ENCODE measurements around the gene DDX41.

Gene DDX41

GRCh38 chr5:177529247-177530203, 12.8 kb upstream of the DDX41 start:
- no peak for DNase-seq (ENCODE audit: low spot score)
- in situ Hi-C loops (cut with MboI; ENCODE audit: low pct_unique_long_range_greater_than_20kb, low sequenced_read_pairs, unreplicated experiment), result no loop called here
- TF ChIP-seq CTCF (IDR thresholded peaks at IDR 0.05; ENCODE audit: extremely low read depth, insufficient read depth, missing control alignments), result no peak

DNA sequence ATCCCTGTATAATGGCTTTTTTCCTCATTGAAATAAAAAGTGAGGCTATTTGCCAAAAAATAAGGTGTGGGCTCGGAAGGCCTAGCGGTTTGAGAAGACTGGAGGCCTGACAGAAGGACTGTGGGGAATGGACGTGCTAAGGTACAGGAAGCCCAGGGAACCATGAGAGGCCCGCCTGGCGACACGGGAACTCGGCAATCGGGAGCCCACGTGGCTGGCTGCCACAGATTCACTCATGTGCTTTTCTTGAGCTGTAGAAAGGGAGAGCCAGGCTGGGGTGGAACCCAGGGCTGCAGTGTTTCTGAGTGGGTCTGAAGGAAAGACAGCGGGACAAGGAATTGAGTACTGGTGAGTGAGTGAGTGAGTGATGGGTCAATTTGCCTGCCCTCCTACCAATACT, 11.9 kb upstream of the DDX41 start:
- no peak for DNase-seq (ENCODE audit: low spot score)
- in situ Hi-C loops (cut with MboI; ENCODE audit: low pct_unique_long_range_greater_than_20kb, low sequenced_read_pairs, unreplicated experiment), result no loop called here
- TF ChIP-seq CTCF (IDR thresholded peaks at IDR 0.05; ENCODE audit: extremely low read depth, insufficient read depth, missing control alignments), result no peak

DNA sequence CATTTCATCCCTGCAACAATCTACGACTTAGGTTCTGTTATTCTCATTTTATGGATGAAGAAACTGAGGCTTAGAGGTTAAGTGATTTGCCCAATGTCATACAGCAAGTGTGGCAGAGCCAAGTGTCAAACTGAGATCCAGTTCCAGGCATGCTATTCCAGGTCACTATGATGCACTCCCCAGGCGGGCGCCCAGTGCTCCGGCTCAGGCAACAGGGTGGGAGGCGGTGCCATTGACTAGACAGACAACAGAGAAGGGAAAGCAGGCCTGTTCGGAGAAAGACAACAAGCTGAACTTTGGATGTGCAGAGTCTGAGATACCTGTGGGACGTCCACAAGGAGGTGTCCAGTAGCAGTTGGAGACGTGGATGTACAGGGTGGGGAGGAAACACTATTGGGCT, 10.8 kb upstream of the DDX41 start:
- DNase-seq (ENCODE audit: low spot score), result no peak
- in situ Hi-C loops (cut with MboI; ENCODE audit: low pct_unique_long_range_greater_than_20kb, low sequenced_read_pairs, unreplicated experiment), result no loop called here
- no peak for TF ChIP-seq CTCF (IDR thresholded peaks at IDR 0.05; ENCODE audit: extremely low read depth, insufficient read depth, missing control alignments)

DNA sequence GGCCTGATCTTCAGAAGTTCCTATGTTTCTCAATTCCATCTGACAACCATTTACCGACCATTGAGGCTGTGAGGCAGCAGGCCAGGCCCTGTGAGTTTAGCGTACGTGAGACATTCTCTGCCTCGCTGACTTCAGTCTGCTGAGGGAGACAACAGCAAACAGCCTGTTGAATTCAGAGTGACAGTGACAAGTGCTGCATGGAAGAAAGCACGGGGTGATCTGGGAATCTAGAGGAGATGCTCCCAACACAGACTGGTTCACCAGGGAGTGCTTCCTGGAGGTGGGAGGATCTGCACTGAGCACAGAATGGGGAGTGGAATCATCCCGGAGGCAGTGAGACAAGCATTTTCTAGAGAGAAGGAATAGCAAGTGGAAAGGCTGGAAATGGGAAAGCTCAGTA, 10.0 kb upstream of the DDX41 start:
- in situ Hi-C loops (cut with MboI; ENCODE audit: low pct_unique_long_range_greater_than_20kb, low sequenced_read_pairs, unreplicated experiment), result no loop called here
- DNase-seq (ENCODE audit: low spot score), result no peak
- no peak for TF ChIP-seq CTCF (IDR thresholded peaks at IDR 0.05; ENCODE audit: extremely low read depth, insufficient read depth, missing control alignments)

GRCh38 chr5:177526191-177526590, 9.4 kb upstream of the DDX41 start:
- DNase-seq (ENCODE audit: low spot score), result no peak
- no peak for TF ChIP-seq CTCF (IDR thresholded peaks at IDR 0.05; ENCODE audit: extremely low read depth, insufficient read depth, missing control alignments)
- in situ Hi-C loops (cut with MboI; ENCODE audit: low pct_unique_long_range_greater_than_20kb, low sequenced_read_pairs, unreplicated experiment), result no loop called here

GRCh38 chr5:177524941-177525655, 8.3 kb upstream of the DDX41 start:
- TF ChIP-seq CTCF (IDR thresholded peaks at IDR 0.05; ENCODE audit: extremely low read depth, insufficient read depth, missing control alignments), result no peak
- in situ Hi-C loops (cut with MboI; ENCODE audit: low pct_unique_long_range_greater_than_20kb, low sequenced_read_pairs, unreplicated experiment), result no loop called here
- DNase-seq (ENCODE audit: low spot score), result no peak

Measured in GM13977 (cell line).